ENCODE measurements around the gene PIK3C2B. TPM values are rescaled to one million over a fixed set of nuclear protein-coding genes. Genes with fewer than 3 reads are reported as not detected.

The PIK3C2B gene
- total RNA-seq, 3 donors from 2014 or later (not counting 1 experiment from before 2014, with no cell fraction given), result 18.1 to 34.8 (median 29.5) TPM

DNA sequence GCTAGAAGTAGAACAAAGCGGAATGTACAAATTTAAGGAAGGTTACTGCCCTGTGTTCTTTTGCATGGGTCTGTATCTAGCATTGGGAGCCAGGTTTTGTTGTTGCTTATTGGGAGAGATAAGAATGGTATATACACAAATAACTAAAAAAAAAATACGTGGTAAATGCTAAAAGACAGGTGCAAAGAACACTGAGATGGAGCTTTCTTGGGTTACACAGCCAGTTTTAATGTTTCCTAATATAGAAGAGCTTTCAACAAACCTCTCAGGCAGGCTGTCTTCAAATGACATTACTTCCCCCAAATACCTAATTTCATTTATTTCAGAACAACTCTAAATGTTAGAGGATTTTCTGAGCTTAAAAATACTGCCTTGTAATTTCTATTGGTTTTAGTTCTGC lies 20.2 kb upstream of the PIK3C2B start:
- peaks cover 26 to 29% of the 10 kb centered on the region in 2 donors for H3K4me1 Mint-ChIP-seq
- H3K27me3 ChIP-seq (ENCODE audit: control insufficient read depth, insufficient read depth, low read length), result no peaks in the 10 kb centered on the region
- no peaks in the 10 kb centered on the region for H3K9me3 Mint-ChIP-seq
- peak overlapping the region in 1 of 2 donors; percentile 97 for H3K27ac Mint-ChIP-seq
- DNase-seq, result no peak
- no peaks in the 10 kb centered on the region for H3K27me3 Mint-ChIP-seq (ENCODE audit: low read depth in 2 of 2)
- TF ChIP-seq, protein P1, sequence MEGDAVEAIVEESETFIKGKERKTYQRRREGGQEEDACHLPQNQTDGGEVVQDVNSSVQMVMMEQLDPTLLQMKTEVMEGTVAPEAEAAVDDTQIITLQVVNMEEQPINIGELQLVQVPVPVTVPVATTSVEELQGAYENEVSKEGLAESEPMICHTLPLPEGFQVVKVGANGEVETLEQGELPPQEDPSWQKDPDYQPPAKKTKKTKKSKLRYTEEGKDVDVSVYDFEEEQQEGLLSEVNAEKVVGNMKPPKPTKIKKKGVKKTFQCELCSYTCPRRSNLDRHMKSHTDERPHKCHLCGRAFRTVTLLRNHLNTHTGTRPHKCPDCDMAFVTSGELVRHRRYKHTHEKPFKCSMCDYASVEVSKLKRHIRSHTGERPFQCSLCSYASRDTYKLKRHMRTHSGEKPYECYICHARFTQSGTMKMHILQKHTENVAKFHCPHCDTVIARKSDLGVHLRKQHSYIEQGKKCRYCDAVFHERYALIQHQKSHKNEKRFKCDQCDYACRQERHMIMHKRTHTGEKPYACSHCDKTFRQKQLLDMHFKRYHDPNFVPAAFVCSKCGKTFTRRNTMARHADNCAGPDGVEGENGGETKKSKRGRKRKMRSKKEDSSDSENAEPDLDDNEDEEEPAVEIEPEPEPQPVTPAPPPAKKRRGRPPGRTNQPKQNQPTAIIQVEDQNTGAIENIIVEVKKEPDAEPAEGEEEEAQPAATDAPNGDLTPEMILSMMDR (IDR thresholded peaks at IDR 0.05), result no peak
- peak overlapping the region; percentile 45 for H3K4me3 Mint-ChIP-seq
- H3K4me3 ChIP-seq (ENCODE audit: low read length), result no peak overlapping the region
- no peaks in the 10 kb centered on the region for H3K36me3 Mint-ChIP-seq
- H3K36me3 ChIP-seq (ENCODE audit: control insufficient read depth, insufficient read depth, low read length), result peaks cover 11% of the 10 kb centered on the region
- intact Hi-C loops (cut with micrococcal nuclease), result no loop called here
- no peaks in the 10 kb centered on the region for H3K9me3 ChIP-seq (ENCODE audit: control insufficient read depth, insufficient read depth, low read length)
- peaks cover 61% of the 10 kb centered on the region for H3K4me1 ChIP-seq (ENCODE audit: control insufficient read depth, insufficient read depth, low read length)
- WGBS (ENCODE audit: insufficient coverage), result 67% methylated on average over 2 of the region's 2 CpGs
- no peak for ATAC-seq
- no peak overlapping the region for H3K27ac ChIP-seq (ENCODE audit: low read length)

GRCh38 chr1:204513117-204513716 lies 18.6 kb upstream of the PIK3C2B start:
- Mint-ChIP-seq H3K27ac (peak overlapping the region in 1 of 2 donors; percentile 97), H3K4me3 (peak overlapping the region; percentile 89), H3K27me3 (ENCODE audit: low read depth in 2 of 2) (no peaks in the 10 kb centered on the region), H3K4me1 (peaks cover 13% of the 10 kb centered on the region in 2 donors), H3K36me3 (no peaks in the 10 kb centered on the region), H3K9me3 (no peaks in the 10 kb centered on the region)
- intact Hi-C loops (cut with micrococcal nuclease), result no loop called here
- peak overlapping the region; percentile 84 for H3K27ac ChIP-seq (ENCODE audit: low read length)
- ATAC-seq (peak in 2 of 3 donors; percentile 0 to 3), DNase-seq (peak in 1 of 2 donors; percentile 83)
- peaks cover 47% of the 10 kb centered on the region for H3K4me1 ChIP-seq (ENCODE audit: control insufficient read depth, insufficient read depth, low read length)
- H3K27me3 ChIP-seq (ENCODE audit: control insufficient read depth, insufficient read depth, low read length), result no peaks in the 10 kb centered on the region
- H3K36me3 ChIP-seq (ENCODE audit: control insufficient read depth, insufficient read depth, low read length), result peaks cover 3% of the 10 kb centered on the region
- no peaks in the 10 kb centered on the region for H3K9me3 ChIP-seq (ENCODE audit: control insufficient read depth, insufficient read depth, low read length)
- H3K4me3 ChIP-seq (ENCODE audit: low read length), result peak overlapping the region; percentile 16
- WGBS (ENCODE audit: insufficient coverage), result 12% methylated on average over 11 of the region's 15 CpGs
- TF ChIP-seq, protein P1 (IDR thresholded peaks at IDR 0.05), result no peak

- intact Hi-C loops (cut with micrococcal nuclease), result no loop called here
- H3K27me3 ChIP-seq (ENCODE audit: control insufficient read depth, insufficient read depth, low read length), result no peaks in the 10 kb centered on the region
- no peaks in the 10 kb centered on the region for H3K36me3 ChIP-seq (ENCODE audit: control insufficient read depth, insufficient read depth, low read length)
- no peak overlapping the region for H3K4me3 ChIP-seq (ENCODE audit: low read length)
- peaks cover under 1 to 8% of the 10 kb centered on the region in 2 donors for H3K27me3 Mint-ChIP-seq (ENCODE audit: low read depth in 2 of 2)
- peaks cover 39% of the 10 kb centered on the region for H3K4me1 ChIP-seq (ENCODE audit: control insufficient read depth, insufficient read depth, low read length)
- TF ChIP-seq, protein P1 (IDR thresholded peaks at IDR 0.05), result no peak
- no peaks in the 10 kb centered on the region for H3K9me3 ChIP-seq (ENCODE audit: control insufficient read depth, insufficient read depth, low read length)
- DNase-seq (peak in 1 of 2 donors; percentile 56), ATAC-seq (no peak)
- H3K36me3 Mint-ChIP-seq, result peaks cover 10% of the 10 kb centered on the region
- peaks cover 0 to under 1% of the 10 kb centered on the region in 2 donors for H3K9me3 Mint-ChIP-seq
- H3K27ac ChIP-seq (ENCODE audit: low read length), result peak overlapping the region; percentile 5
- H3K4me1 Mint-ChIP-seq, result peaks cover 23% of the 10 kb centered on the region in 2 donors
- no peak overlapping the region for H3K4me3 Mint-ChIP-seq
- H3K27ac Mint-ChIP-seq, result peak overlapping the region; percentile 69 to 75
Observed at GRCh38 chr1:204511366-204511765, 16.8 kb upstream of the PIK3C2B start.

Measured in natural killer cell (primary cell).